HG03432 (cell line): ENCODE results near the gene UNK.

Source experiments
- ATAC-seq: cut with Tn5 transposase; IDR thresholded peaks from one replicate; pipeline ENCODE4 v1.9.1; 2021; ENCODE audit warnings: mild to moderate bottlenecking, moderate library complexity; ENCODE audit not compliant: unreplicated experiment

UNK gene, protein sequence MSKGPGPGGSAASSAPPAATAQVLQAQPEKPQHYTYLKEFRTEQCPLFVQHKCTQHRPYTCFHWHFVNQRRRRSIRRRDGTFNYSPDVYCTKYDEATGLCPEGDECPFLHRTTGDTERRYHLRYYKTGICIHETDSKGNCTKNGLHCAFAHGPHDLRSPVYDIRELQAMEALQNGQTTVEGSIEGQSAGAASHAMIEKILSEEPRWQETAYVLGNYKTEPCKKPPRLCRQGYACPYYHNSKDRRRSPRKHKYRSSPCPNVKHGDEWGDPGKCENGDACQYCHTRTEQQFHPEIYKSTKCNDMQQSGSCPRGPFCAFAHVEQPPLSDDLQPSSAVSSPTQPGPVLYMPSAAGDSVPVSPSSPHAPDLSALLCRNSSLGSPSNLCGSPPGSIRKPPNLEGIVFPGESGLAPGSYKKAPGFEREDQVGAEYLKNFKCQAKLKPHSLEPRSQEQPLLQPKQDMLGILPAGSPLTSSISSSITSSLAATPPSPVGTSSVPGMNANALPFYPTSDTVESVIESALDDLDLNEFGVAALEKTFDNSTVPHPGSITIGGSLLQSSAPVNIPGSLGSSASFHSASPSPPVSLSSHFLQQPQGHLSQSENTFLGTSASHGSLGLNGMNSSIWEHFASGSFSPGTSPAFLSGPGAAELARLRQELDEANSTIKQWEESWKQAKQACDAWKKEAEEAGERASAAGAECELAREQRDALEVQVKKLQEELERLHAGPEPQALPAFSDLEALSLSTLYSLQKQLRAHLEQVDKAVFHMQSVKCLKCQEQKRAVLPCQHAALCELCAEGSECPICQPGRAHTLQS

DNA sequence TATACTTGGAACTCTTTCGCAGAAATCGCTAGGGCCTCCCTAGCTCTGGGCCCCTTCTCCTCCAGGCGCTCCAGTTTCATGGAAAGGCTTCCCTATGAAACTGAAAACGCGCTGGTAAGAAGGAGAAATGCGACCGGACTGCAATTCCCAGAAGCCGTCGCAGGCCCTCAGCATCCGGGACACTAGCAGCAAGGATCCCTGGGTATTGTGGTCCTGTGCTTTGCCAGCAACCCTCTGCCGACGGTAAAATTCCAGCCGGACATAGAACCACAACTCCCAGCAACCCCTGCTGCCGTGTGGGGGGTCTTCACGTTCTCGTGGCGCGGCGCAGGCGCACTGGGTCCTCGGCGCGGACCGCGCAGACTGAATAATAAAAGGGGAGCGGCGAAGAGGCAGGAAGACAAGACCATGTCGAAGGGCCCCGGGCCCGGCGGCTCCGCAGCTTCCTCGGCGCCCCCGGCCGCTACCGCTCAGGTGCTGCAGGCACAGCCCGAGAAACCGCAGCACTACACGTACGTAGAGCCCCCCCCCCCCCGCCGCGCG lies at the start of gene UNK:
UNK (plus strand) TSS at position 334 of the 543 bp plus-strand sequence; CDS start at position 409, 75 bp downstream.
- ATAC-seq, result peak; percentile 63

GRCh38 chr17:75736173-75736835 lies 48.3 kb upstream of the UNK start:
- no peak for ATAC-seq

DNA sequence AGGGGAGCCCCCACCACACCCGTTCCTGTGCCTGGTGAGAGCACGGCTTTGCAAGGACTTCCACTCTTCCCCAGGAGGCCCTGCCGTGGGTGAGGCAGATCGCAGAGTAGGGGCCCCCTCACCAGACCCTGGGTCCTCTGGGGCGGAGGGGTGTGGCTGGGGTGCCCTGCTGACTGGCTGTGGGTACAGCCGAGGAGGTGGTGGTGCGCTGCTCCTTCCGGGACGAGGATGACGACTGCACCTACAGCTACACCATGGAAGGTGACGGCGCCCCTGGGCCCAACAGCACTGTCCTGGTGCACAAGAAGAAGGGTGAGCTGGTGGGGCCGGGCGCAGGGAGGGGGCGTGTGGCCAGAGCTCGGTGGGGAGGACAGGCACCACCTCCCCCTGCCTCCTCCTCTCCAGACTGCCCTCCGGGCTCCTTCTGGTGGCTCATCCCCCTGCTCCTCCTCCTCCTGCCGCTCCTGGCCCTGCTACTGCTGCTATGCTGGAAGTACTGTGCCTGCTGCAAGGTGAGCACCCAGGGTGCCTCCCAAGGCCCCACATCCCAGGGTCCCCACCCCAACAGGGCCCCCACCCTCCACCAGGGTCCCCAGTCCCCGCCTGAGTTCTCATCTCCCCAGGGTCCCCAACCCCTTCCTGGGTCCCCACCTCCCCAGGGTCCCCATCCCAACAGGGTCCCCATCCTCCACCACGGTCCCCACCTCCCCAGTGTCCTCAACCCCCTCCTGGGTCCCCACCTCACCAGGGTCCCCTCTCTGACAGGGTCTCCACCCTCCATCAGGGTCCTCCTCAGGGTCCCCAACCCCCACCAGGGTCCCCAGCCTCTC lies 47.3 kb upstream of the UNK start:
- ATAC-seq, result no peak

DNA sequence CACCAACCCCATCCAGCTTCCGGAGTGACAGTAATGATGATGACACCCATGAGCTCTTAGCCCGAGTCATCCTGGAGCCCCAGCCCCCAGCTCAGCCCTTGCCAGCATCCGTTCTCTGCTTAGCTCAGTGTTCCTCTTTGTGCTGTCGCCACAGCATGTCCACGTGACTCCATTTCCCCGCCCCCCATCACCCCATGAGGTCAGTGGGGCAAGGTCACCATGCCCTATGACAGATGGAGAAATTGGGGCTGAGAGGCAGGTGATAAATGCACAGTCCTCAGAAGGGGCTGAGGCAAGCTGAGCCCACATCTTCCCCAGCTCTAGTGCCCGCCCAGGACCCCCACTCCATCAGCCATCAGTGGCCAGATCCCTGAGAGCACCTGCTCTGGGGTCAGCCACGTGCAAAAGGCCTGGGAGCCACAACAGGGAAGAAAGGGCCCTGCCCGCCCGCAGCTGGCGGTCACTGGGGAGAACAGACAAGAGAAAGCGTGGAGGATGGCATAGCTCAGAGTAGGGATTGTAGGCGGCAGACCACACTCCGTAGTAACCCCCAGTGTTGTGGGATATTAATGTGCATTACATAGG lies 46.3 kb upstream of the UNK start:
- no peak for ATAC-seq

DNA sequence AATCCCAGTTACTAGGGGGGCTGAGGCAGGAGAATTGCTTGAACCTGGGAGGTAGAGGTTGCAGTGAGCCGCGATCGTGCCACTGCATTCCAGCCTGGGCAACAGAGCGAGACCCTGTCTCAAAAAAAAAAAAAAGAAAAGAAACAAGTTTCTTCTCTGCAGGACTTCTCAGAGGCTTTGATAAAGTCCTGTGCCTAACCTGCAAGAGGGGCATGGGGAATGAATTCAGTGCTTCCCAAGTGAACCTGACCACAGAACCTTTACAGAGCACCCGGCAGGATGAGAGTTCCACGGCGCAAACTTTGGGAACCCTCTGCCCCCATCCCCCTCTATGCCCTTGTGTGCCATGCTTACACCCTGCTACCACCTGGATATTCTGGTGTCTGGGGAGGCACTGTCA lies 45.4 kb upstream of the UNK start:
- no peak for ATAC-seq

DNA sequence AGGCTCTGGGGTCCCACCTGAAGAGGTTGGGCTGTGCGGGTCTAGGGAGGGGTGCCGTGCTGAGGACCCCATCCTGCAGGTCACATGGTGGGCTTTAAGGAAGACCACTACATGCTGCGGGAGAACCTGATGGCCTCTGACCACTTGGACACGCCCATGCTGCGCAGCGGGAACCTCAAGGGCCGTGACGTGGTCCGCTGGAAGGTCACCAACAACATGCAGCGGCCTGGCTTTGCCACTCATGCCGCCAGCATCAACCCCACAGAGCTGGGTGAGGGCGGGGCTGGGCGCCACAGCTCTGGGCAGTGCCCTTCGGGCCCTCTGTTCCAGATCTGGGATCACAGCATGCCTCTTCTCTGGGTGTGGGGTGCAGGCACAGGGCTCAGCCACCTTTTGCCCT lies 44.8 kb upstream of the UNK start:
- no peak for ATAC-seq

DNA sequence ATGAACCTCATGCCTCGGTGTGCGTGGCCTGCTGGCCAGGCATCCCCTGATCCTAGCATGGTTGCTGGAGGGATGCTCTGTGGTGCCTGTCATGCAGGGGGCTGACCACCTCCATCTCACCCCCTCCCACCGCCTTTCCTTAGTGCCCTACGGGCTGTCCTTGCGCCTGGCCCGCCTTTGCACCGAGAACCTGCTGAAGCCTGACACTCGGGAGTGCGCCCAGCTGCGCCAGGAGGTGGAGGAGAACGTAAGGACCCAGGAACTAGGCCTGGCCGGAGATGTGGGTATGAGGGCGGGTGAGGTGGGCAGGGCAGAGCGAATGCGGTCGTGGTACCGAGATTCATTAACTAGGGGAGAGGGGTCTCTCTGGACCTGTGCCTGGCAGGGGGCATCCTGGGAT lies 44.4 kb upstream of the UNK start:
- ATAC-seq, result no peak

DNA sequence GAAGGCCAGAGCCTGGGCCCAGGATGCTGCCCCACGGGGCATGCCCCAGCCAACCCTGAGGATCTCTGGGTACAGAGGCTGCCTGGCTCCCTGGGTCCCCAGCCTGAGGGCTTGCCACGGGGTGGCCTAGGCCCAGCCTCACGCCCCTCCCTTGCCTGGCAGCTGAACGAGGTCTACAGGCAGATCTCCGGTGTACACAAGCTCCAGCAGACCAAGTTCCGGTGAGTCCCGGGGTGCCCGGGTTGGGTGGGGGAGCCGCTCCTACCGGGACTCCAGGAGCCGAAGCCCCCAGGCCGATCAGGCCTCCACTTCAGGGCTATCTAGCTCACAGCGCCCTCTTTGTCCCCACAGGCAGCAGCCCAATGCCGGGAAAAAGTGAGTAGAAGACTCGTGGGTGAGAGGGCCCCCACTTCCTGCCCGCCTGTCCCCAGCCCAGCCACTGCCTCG lies 44.0 kb upstream of the UNK start:
- no peak for ATAC-seq

DNA sequence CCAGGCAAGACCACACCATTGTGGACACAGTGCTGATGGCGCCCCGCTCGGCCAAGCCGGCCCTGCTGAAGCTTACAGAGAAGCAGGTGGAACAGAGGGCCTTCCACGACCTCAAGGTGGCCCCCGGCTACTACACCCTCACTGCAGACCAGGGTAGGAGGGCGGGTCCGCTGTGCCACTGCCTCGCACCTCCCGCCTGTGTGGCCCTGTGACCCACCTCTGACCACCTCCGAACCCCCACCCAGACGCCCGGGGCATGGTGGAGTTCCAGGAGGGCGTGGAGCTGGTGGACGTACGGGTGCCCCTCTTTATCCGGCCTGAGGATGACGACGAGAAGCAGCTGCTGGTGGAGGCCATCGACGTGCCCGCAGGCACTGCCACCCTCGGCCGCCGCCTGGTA lies 42.3 kb upstream of the UNK start:
- ATAC-seq, result no peak

DNA sequence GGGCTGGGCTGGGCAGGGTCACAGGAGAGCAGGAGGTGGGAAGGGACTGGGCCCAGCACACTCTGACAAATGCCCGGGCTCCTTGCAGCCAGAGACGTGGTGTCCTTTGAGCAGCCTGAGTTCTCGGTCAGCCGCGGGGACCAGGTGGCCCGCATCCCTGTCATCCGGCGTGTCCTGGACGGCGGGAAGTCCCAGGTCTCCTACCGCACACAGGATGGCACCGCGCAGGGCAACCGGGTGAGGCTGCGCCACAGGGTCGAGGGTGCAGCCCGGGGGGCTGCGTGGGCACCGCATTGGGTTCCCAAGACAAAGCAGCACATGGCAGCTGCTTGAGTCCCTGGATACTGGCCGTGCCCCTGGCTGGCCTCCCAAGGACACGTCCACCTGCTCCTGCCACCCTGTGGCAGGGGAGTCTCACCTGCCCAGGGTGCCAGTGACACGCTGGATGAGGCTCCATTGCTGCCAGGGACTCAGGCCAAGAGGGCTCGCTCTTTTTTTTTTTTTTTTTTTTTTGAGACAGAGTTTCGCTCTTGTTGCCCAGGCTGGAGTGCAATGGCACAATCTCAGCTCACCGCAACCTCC lies 40.9 kb upstream of the UNK start:
- ATAC-seq, result no peak

DNA sequence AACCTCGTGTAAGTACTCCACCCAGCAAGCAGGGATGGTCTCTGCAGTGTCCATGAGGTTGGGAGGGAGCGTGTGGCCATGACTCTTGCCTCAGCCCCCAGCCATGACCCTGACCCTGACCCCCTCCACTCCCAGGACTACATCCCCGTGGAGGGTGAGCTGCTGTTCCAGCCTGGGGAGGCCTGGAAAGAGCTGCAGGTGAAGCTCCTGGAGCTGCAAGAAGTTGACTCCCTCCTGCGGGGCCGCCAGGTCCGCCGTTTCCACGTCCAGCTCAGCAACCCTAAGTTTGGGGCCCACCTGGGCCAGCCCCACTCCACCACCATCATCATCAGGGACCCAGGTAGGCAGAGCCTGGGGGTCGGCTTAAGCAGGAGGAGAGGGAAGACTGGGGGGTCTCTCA lies 35.9 kb upstream of the UNK start:
- ATAC-seq, result no peak

GRCh38 chr17:75749545-75750389 lies 34.8 kb upstream of the UNK start:
- no peak for ATAC-seq

- ATAC-seq, result no peak
These were observed 33.8 kb upstream of the UNK start for GRCh38 chr17:75750661-75751423.

GRCh38 chr17:75751676-75752404 lies 32.8 kb upstream of the UNK start:
- ATAC-seq, result no peak

DNA sequence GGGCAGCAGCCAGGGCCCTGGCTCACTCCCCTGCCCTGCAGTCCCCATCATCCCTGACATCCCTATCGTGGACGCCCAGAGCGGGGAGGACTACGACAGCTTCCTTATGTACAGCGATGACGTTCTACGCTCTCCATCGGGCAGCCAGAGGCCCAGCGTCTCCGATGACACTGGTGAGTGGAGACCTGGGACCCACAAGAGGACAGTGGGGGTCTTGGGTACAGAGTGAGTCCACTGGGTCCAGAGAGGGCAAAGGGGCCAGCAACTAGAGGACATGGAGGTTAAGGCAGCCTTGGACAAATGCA lies 32.2 kb upstream of the UNK start:
- no peak for ATAC-seq

GRCh38 chr17:75752802-75753513 lies 31.6 kb upstream of the UNK start:
- no peak for ATAC-seq
